Stimulated activated CD4-positive, alpha-beta T cell treated with anti-CD3 and anti-CD28 coated beads, Interleukin-15, amount 100 ng/mL, for 24 hours (primary cell): ENCODE data around the gene LMOD1.
"Not testable (repeated sequence)": the region's sequence is repeated elsewhere in the genome, so short reads cannot be mapped to it uniquely, and the experiment has no call there.

Source experiments
- DNase-seq: peaks from one replicate; pipeline ENCODE4 v3.0.0-alpha.2; 2020

LMOD1 gene

DNA sequence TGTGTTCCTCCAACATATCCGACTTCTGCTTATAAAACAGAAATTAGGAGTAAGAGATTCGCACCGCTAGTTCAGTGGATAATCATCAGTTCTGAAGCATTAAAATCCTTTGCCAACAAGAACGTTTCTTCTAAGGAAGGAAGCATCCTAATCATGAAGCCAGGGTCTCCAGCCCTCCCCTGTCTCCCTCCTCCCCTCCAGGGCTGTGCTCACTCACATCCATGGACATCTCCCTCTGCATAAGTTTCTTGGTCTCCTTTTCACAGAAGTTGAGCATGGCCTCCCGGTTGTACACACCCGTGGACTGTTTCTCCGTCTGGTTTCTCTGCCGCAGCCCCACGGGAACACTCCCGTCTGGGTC lies 505 bp downstream of the LMOD1 start:
- DNase-seq = no peak

DNA sequence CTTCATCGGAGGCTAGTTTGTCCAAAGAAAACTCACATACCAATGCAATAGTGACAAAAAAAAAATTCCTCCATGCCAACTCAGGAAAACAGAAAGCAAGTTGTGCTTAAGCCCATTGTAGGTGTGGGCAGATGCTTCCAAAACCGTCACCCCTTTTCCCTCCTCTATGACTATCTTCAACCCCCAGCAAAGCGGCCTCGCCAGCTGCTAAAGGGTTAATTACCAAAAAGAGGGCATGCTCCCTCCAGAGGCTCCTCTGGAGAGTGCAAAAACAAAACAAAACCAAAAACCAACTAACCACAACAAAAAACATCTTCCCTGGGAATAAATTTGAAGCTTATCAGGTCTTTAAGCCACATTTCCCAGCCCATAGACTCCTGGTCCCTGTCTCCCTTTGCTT lies 1.2 kb downstream of the LMOD1 start:
- DNase-seq = no peak

DNA sequence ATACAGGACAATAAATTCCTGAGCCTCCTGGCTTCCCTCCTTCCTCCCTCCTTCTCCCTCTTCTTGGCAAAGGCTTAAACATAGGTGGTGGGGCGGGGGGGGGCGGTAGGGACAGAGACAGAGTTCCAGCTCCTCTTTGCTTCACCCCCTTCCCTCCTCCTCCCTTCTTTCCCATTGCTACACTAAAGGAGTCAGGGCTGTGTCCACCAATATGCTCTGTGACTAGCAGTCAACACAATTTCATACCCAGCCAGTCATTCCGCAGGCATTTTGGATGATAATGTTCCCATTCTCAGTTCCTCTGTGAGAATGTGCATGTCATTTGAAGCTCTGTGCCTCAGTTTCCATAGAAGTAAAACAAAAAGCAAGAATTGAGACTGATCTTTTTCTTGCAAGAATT lies 1.7 kb downstream of the LMOD1 start:
- no peak for DNase-seq

DNA sequence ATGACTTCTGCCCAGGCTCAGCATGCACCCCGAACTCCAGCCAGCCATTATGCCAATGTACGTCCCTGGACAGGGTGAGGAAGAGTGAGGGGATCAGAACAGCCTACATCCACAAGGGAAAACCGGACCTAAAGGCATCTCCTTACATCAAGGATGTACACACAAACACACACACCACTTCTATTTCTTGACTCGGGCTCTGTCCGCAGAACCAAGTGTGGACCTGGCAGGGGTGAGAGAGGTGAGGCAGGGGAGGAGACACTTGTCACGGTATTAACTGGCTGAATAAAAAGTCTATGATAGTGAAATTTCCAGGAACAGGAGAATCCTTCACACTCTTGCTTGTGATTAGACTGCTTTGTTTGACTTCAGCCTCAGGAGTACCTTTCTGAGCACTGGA lies 2.3 kb downstream of the LMOD1 start:
- DNase-seq = no peak

DNA sequence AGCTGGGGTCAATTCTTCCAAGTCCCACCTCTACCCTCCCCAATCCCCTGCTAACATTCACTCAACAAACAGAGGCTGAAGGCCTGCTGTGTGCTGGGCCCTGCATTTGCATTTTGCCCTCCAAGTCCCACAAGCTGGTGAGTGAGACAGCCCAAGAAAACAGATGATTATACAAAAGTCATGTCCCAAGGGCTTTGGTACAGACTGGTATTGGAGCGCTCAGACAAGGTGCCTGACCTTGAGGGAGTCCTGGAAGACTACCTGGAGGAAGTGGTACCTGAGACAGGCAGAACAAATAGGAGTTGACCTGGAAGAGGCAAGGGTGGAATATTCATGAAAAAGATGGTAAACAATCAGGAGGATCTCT lies 4.2 kb downstream of the LMOD1 start:
- DNase-seq = no peak

DNA sequence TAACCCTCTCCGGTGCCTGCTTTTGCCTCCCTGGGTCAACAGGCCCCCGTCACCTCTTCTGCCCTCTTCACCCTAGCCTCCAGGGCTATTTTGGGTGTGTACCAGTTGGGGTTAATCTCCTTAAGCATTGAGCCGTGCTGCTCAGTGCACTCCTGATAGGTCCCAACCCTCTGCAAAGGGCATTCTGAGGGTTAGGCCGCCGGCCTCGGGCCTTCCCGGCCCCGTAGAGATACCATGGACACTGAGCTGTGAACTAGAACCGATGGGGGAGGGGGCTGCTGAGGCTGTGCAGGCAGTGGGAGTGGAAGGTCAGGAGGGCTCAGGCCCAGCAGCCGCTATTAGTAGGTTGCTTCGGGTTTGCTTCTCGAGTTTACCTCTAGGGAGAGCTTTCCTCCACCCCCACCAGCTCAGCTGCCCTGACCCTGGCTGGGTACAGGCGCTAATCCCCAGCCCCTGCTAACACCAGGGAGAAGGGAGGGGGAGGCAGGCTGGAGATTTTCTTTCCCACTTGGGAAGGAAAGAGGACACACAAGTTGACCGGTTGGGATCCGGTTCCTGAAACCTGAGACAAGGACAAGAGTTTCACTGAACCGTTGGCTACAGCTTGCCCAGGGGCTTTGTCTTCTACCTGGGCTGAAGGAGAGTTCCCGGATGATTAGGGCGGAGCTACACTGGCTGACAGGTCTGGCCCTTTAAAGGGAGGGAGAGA lies 4.8 kb downstream of the LMOD1 start:
- DNase-seq = no peak

GRCh38 chr1:201940316-201940715 lies 6.0 kb downstream of the LMOD1 start:
- not testable (repeated sequence) for DNase-seq

- no peak for DNase-seq
Measured at GRCh38 chr1:201939574-201939973, 6.8 kb downstream of the LMOD1 start.

DNA sequence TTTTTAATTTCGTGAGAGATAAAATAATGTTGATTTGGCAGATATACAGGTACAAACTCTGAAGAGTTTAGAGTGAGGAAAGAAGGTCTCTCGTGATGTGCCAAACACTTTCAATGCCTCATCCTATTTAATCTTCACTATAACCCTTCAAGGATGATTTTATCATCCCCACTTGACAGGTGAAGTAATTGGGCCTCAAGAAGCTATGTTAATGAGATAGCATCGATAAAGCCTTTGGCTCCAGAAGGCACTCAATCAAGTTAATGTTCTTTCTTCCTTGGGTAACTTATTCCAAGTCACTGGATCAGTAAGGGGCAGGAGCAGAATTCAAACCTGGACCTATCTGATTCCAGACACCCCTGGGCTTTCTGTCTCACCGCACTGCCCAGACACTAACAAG lies 7.2 kb downstream of the LMOD1 start:
- no peak for DNase-seq

DNA sequence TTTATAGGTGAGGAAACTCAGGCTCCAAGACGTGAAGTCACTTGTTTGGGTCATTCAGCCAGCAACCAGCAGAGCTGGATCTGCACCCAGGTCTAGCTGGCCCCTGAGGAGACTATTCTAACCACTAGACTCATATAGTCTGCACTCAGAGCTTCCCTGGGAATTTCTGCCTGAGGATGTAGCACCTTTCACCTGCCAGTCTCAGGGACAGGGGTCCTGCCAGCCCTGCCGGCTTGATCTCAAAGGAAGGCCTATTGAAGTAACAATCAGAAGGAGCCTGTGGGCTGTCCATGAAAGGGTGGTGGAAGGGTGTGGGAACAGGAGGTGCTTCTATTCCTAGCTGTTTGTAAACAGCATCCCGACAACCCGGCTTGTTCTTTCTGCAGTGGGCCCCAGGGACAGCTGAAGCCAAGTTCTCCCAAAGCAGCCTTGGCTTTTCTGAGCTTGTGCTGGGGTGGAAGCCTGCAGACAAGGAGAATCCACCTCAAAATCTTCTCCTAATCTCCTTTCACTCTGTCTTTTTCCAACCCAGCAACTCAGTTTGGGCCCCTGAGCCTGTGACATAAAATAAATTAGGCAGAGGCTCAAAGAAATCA lies 7.8 kb downstream of the LMOD1 start:
- DNase-seq = no peak

DNA sequence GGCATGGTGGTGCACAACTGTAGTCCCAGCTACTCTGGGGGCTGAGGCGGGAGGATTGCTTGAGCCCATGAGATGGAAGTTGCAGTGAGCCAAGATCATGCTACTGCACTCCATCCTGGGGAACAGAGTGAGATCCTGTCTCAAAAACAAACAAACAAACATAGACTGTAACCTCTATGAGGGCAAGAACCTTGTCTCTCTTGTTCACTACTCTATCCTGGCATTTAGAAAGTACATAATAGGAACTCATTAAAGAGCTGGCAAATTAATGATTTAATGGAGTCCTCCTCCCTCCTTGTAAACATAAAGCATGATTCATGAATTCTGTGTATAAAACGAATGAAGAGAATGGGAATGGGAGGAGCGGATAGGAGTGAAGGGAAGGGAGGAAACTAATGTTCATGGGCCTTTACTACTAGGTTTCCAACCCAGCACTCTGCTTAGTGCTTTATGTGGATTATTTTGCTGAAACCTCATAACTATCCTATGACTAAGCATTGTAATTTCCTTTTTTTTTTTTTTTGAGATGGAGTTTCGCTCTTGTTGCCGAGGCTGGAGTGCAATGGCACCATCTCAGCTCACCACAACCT lies 8.6 kb downstream of the LMOD1 start:
- no peak for DNase-seq

DNA sequence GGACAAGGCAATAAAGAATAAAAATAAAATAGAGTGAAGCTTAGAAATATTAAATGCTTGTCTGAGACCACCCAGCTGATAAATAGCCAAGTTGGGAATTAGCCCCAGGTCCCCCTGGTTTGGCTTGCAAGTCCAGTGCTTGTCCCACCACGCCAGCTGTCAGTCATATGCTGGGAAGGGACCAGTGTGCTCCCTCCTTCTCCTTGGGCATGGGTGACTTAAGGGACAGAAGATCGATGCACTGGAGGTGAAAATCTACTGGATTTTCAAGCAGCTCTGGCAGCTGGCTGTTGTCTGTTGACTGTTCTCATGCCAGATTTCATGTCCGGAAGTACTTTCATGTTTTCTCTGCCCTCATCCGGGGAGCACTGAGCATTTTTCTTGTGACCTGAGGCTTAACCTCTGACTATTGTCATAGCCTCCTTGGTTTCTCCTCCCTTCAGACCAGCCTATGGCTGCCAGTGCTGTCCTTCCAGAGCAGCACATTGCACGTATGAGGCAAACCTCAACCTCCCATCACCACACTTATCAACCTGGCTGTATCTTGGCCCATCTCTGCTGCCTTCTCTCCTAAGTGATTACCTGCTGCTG lies 12.4 kb downstream of the LMOD1 start:
- no peak for DNase-seq

DNA sequence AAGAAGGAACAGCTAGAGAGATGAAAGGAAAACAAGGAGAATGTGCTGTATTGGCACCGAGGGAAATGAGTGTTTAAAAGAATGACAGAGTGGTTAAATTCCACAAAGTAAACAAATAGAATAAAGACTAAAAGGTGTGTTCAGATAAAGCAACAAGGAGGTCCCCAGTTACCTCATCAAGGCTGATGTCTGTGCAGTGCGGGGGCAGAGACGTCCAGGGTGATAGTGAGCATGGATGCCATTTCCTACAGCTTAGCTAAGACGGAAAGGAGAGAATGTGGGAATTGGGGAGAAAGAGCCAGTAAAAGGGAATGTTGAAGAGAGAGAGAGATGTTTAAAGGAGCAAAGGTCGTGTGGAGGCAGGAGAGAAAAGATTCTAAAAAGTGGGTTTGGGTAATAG lies 15.5 kb downstream of the LMOD1 start:
- DNase-seq = no peak

DNA sequence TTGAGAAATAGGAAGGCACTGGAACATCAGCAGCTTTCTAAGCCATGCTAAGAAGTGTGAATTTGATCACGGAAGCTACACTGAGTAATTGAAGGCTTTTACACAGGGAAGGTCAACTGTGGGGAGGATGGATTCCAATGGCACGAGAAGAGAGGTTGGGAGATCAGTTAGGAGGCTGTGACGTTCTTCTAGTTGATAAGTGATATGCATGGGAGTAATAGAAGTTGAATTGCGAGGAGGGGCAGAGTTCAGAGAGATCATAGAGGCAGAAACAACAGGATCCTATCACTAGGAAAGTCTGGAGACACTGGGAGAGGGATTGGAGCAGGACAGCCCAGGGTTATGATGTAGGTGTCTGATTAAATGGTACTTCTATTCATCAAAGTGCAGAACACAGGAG lies 16.2 kb downstream of the LMOD1 start:
- no peak for DNase-seq

- DNase-seq = no peak
Measured at GRCh38 chr1:201928266-201928665, 18.1 kb downstream of the LMOD1 start.

DNA sequence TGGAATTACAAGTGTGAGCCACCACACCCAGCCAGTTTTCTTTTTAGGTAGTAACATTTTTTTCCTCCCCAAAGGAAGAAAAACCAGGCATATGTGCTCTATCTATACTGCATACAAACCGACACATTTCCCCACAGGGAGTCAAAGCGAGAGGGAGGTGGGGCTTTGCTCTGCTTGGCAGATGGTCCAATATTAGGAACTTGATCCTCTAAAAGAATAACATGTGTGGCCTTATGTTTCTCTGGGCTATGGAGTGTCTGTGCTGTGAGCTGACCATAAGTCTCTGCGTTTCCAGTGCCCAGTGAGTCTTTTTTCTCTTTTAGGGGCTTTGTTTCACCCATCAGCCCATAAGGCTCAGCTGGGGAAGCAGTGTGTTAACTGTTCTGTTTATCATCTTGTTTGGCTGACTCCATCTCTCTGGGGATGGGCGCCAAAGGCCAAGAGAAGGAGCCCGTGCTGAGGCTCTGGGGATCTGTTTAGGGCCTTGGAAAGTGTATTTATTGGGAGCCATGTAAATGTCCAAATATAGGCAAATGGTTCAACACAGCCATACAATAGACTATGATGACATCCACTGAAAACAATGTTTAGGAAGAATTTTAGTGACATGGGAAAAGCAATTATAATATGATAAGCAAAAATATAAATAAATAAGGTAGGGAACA lies 20.2 kb downstream of the LMOD1 start:
- DNase-seq = no peak

DNA sequence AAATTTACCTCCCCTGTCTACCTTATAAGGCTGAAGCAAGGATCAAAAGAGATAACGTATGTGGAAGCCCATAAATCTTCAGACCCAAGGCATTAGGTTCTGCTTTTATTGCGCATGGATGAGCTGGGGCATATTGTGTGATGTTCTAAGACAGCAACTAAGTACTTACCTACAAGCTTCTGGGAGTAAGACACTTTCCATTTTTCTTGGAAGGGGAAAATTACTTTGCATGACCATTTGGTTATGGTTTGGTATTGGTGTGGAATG lies 21.1 kb downstream of the LMOD1 start:
- DNase-seq = no peak

- DNase-seq = no peak
Measured at GRCh38 chr1:201921952-201922558, 24.3 kb downstream of the LMOD1 start.

DNA sequence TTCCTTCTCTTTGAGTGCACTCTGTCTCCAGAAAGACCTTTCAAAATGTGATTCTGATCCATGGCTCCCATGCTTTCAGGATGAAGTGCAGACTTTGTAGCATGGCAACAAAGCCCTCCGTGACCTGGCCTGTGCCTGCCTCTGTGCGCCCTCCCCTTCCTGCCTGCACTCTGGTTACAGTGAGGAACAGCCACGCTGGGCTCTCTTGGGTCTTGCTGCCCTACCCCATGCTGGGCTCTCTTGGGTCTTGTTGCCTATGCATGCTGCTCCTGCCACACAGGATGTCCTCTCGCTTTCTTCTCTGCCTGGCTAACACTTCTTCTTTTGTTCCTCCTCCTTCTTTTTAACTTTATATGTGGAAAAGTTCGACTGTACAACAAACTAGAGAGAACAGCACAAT lies 28.0 kb downstream of the LMOD1 start:
- DNase-seq = no peak

GRCh38 chr1:201917362-201918033 lies 28.9 kb downstream of the LMOD1 start:
- DNase-seq = no peak

DNA sequence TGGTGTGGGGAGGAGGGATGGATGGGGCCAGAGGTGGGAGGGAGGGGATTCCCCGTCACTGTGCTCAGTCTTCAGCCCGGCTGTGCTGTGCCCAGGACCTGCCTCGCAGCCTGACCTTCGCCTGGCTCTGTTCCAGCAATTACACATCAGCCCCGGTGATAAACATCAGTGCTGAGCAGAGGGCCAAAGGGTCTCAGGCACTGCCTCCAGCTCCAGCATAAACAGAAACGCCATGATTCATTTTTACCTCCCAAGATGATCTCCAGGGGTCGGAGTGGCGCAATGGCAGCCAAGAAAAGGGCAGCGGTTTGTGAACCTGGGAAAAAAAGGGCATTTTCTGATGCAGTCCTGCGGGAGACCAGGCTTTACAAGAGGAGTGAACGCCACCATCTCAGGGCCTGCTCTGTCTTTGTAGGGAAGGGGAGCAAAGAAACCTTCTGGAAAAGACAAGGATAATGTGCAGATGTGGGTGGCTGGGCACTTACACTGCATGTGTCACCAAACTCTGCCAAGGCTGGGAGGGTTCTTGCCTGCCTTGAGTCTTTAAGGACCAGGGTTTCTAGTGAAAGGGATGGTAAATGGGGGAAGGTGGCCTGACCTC lies 29.6 kb downstream of the LMOD1 start:
- peak; percentile 14 for DNase-seq

DNA sequence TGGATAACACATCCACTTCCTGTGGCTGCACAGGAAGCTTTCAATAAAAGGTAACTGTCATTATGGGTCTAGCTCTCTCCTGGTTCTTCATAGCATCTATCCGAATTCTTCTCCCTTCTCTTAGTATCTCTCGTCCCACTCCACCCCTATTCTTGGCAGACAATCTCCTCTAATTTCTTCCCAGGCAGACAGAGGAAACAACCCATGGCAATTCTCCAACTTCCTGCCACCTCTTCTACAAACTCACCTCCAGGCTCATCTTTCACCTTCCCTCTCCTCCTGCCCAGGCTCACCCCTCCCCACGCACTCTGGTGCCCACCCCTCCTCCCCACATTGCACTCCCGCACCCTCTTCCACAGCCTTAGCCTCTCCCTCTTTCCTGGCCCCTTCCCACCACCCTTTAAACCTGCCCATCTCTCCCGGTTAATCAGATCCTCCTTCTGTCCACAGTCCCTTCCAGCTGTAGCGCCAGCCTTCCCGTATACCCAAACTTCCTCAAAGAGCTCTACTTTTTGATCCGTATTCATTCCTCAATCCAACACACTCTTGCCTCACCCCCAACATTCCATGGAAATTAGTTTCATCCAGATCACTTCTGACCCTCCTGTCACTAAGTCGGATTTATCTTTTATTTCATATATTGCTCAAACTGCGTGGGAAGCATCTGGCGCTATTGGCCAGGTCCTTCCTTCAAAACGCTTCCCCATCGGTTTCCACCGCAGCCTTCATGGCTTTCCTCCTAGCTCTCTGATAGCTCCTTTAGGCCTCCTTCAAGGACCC lies 31.7 kb downstream of the LMOD1 start:
- no peak for DNase-seq
